KMS-11 (cell line): ENCODE data around the gene OR1D5.
"Not testable (repeated sequence)": the region's sequence is repeated elsewhere in the genome, so short reads cannot be mapped to it uniquely, and the experiment has no call there.

Experiments
- H2AFZ ChIP-seq: fragments of 200-600 bp; sonication (generic); 2 replicates; pipeline ENCODE4 v1.6.1; 2016; ENCODE audit warnings: antibody characterized with exemption, mixed run types, low read depth
- H3K27ac ChIP-seq: fragments of 200-600 bp; sonication (generic); 2 replicates; pipeline ENCODE4 v1.6.1; 2016; ENCODE audit warnings: mild to moderate bottlenecking, mixed run types
- H3K27me3 ChIP-seq: fragments of 200-600 bp; sonication (generic); 2 replicates; pipeline ENCODE4 v1.6.1; 2017; ENCODE audit warnings: mild to moderate bottlenecking, low read depth, mixed run types, moderate library complexity; ENCODE audit not compliant: insufficient read depth
- H3K36me3 ChIP-seq: fragments of 200-600 bp; sonication (generic); 2 replicates; pipeline ENCODE4 v1.6.1; 2017; ENCODE audit warnings: mild to moderate bottlenecking, mixed run types; ENCODE audit not compliant: insufficient read depth
- H3K4me1 ChIP-seq: fragments of 200-600 bp; sonication (generic); 2 replicates; pipeline ENCODE4 v1.6.1; 2016; ENCODE audit warnings: mild to moderate bottlenecking, low read depth, mixed run types; ENCODE audit not compliant: poor library complexity, severe bottlenecking
- H3K4me2 ChIP-seq: fragments of 200-600 bp; sonication (generic); 2 replicates; pipeline ENCODE4 v1.7.0; 2016; ENCODE audit warnings: mild to moderate bottlenecking, mixed run types
- H3K4me3 ChIP-seq: fragments of 200-600 bp; sonication (generic); IDR thresholded peaks from 2 replicates; pipeline ENCODE4 v1.6.1; 2017; ENCODE audit warnings: low read depth, low read length, mixed read lengths; ENCODE audit not compliant: insufficient read depth
- H3K79me2 ChIP-seq: fragments of 200-600 bp; sonication (generic); 2 replicates; pipeline ENCODE4 v1.6.1; 2016; ENCODE audit warnings: low read depth, mixed run types; ENCODE audit not compliant: insufficient read depth
- H3K9ac ChIP-seq: fragments of 200-600 bp; sonication (generic); 2 replicates; pipeline ENCODE4 v1.6.1; 2016; ENCODE audit warnings: mild to moderate bottlenecking, mixed run types
- H4K20me1 ChIP-seq: fragments of 200-600 bp; sonication (generic); 2 replicates; pipeline ENCODE4 v1.6.1; 2016; ENCODE audit warnings: mild to moderate bottlenecking, mixed run types; ENCODE audit not compliant: insufficient read depth
- TF ChIP-seq, protein P1 (sequence below): fragments of 200-600 bp; sonication (generic); conservative IDR thresholded peaks from 2 replicates; pipeline ENCODE4 v1.6.1; 2017; ENCODE audit warnings: low read depth, mild to moderate bottlenecking, antibody characterized with exemption, low read length, moderate library complexity, mixed read lengths

Gene OR1D5

DNA sequence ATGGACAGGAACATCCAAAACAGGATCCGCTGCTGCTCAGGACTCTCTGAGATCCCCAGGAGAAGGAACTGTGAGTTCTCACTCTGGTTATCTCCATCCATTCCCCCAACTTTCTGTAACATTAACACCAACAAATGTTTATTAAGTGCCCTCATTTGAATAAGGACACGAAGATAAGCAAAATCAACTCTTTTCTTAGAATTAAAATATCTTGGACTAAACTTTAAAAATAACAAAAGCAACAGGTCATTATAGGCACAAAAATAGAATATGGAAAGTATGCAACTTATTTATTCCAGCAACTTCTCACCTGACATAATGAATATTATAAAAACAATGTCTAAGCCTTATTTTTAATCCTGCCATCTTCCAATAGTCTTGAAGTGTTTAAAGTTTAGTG is at the start of gene OR1D5:
Gene OR1D5 (minus strand): TSS at position 101 of the 400 bp plus-strand sequence. CDS start 0 bp downstream, at position 101.
- H4K20me1 ChIP-seq, H3K4me3 ChIP-seq, H3K27me3 ChIP-seq, H3K27ac ChIP-seq, H3K79me2 ChIP-seq, H3K36me3 ChIP-seq, H2AFZ ChIP-seq, H3K4me1 ChIP-seq, H3K4me2 ChIP-seq, H3K9ac ChIP-seq: not testable (repeated sequence)

DNA sequence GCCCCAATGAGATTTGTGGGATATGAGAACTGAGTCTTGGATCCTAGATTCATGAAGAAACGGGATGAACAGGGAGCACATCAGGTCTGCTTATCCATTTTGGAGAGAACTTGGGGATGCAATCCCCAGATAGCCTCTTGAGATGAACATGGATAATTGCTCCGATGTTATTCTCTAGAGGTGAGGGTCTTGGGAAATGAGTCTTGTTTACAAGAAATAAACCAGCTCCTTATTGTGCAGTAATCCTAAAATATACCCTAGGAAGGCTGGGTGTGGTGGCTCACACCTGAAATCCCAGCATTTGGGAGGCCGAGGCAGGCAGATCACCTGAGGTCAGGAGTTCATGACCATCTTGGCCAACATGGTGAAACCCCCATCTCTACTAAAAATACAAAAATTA is 40.9 kb upstream of the OR1D5 start, which contains the start of gene OR1D2:
Gene OR1D2 (minus strand): TSS at position 101 of the 400 bp plus-strand sequence. CDS start 11,426 bp downstream, outside the sequence.
- Histone ChIP-seq H3K4me3 (no peak within 1 kb of the TSS), H3K4me2 (no peak within 1 kb of the TSS), H3K4me1 (no peaks in the 10 kb centered on the region), H2AFZ (no peak within 1 kb of the TSS), H3K27me3 (no peaks in the 10 kb centered on the region), H3K36me3 (no peaks in the 10 kb centered on the region), H3K27ac (no peak within 1 kb of the TSS), H3K9ac (no peak within 1 kb of the TSS), H4K20me1 (no peaks in the 10 kb centered on the region), H3K79me2 (no peaks in the 10 kb centered on the region)
- TF ChIP-seq, protein P1, sequence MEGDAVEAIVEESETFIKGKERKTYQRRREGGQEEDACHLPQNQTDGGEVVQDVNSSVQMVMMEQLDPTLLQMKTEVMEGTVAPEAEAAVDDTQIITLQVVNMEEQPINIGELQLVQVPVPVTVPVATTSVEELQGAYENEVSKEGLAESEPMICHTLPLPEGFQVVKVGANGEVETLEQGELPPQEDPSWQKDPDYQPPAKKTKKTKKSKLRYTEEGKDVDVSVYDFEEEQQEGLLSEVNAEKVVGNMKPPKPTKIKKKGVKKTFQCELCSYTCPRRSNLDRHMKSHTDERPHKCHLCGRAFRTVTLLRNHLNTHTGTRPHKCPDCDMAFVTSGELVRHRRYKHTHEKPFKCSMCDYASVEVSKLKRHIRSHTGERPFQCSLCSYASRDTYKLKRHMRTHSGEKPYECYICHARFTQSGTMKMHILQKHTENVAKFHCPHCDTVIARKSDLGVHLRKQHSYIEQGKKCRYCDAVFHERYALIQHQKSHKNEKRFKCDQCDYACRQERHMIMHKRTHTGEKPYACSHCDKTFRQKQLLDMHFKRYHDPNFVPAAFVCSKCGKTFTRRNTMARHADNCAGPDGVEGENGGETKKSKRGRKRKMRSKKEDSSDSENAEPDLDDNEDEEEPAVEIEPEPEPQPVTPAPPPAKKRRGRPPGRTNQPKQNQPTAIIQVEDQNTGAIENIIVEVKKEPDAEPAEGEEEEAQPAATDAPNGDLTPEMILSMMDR = no peak

DNA sequence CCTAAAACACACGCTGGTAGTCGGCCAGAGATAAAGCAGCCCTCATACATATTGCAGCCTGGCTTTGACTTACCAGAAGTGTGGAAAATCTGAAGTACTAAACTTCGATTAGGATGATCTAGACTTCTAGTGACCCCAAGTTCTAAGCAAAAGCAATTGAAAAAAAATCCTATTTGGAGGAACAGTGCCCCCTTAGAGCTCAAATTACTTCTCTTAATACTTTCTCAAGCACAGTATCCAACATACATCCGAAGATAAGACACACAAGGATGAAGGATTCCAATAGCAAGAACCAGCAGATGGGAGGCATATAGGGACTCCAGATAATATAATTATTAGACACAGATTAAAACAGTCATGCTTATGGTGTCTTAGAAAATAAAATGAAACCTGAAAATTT is 10.4 kb upstream of the OR1D5 start:
- not testable (repeated sequence) for H3K4me1 ChIP-seq, H3K9ac ChIP-seq, H2AFZ ChIP-seq, H4K20me1 ChIP-seq, H3K36me3 ChIP-seq, H3K27me3 ChIP-seq, H3K4me3 ChIP-seq, H3K79me2 ChIP-seq, H3K4me2 ChIP-seq, H3K27ac ChIP-seq

GRCh38 chr17:3065192-3065591 is 1.8 kb upstream of the OR1D5 start:
- H3K36me3 ChIP-seq, H3K27ac ChIP-seq, H4K20me1 ChIP-seq, H3K4me3 ChIP-seq, H2AFZ ChIP-seq, H3K4me1 ChIP-seq, H3K27me3 ChIP-seq, H3K4me2 ChIP-seq, H3K9ac ChIP-seq, H3K79me2 ChIP-seq: not testable (repeated sequence)

DNA sequence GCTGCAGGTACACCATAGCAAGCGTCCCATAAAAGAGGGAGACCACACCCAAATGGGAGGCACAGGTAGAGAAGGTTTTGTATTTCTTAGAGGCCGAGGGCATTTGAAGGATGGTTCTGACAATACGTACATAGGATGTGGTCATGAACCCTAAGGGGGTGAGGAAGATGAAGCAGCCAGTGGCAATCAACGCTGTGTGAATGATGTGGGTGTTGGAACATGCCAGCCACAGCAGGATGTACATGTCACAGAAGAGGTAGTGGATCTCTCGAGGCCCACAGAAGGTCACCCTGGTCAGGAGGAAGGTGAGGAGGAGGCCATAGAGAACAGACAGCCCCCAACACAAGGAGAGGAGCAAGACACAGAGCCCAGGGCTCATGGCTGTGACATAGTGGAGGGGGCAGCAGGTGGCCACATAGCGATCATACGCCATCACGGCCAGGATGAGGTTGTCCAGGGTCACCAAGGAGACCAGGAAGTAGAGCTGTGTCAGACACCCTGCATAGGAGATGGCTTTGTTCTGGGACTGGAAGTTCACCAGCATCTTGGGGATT is 506 bp downstream of the OR1D5 start:
- H3K27ac ChIP-seq, H4K20me1 ChIP-seq, H2AFZ ChIP-seq, H3K27me3 ChIP-seq, H3K4me3 ChIP-seq, H3K79me2 ChIP-seq, H3K4me2 ChIP-seq, H3K36me3 ChIP-seq, H3K9ac ChIP-seq, H3K4me1 ChIP-seq: not testable (repeated sequence)

GRCh38 chr17:3054868-3055267 is 8.5 kb downstream of the OR1D5 start:
- H3K4me3 ChIP-seq, H3K4me1 ChIP-seq, H3K27me3 ChIP-seq, H3K79me2 ChIP-seq, H2AFZ ChIP-seq, H3K36me3 ChIP-seq, H3K4me2 ChIP-seq, H3K27ac ChIP-seq, H3K9ac ChIP-seq, H4K20me1 ChIP-seq: not testable (repeated sequence)

- H3K27ac ChIP-seq = no peak overlapping the region
- H3K4me1 ChIP-seq = no peaks in the 10 kb centered on the region
- H3K79me2 ChIP-seq = no peaks in the 10 kb centered on the region
- H3K27me3 ChIP-seq = no peaks in the 10 kb centered on the region
- no peak overlapping the region for H2AFZ ChIP-seq
- no peak overlapping the region for H3K4me3 ChIP-seq
- TF ChIP-seq, protein P1 = no peak
- no peak overlapping the region for H3K9ac ChIP-seq
- no peak overlapping the region; the same call in 1 of the 2 replicates for H3K4me2 ChIP-seq
- no peaks in the 10 kb centered on the region for H3K36me3 ChIP-seq
- no peaks in the 10 kb centered on the region for H4K20me1 ChIP-seq
These were observed 13.6 kb downstream of the OR1D5 start for GRCh38 chr17:3049705-3050295.
